SK-N-SH (cell line): ENCODE results near the gene MMP23B. TPM values are rescaled to one million over a fixed set of nuclear protein-coding genes. Genes with fewer than 3 reads are reported as not detected.

ENCODE experiments used
- CTCF ChIA-PET: fragments of 300-600, 350-600 bp; formaldehyde crosslinking; extraction: SDS; loops from one replicate; lab custom pipeline; 2021; lab: Yijun Ruan, JAX
- POLR2A ChIA-PET: fragments of 350-600 bp; sonication (Branson Sonifier 250); formaldehyde crosslinking; extraction: SDS; loops from one replicate; lab custom pipeline; 2020; ENCODE audit warnings: antibody characterized with exemption, inconsistent platforms; lab: Yijun Ruan, JAX
- DNase-seq: peaks from one replicate; pipeline ENCODE4 v3.0.0; 2012
- H2AFZ ChIP-seq: fragments of 200-600 bp; sonication (generic); 2 replicates; pipeline ENCODE4 v1.8.1; 2016; ENCODE audit warnings: antibody characterized with exemption, mild to moderate bottlenecking, low read depth
- H3F3A ChIP-seq: fragments of 200-600 bp; sonication (generic); replicated peaks from 2 replicates; pipeline ENCODE3; 2016; ENCODE audit warnings: antibody characterized with exemption, mild to moderate bottlenecking; ENCODE audit not compliant: insufficient read depth
- H3K27ac ChIP-seq, 2 experiments: fragments of 200-500 bp in 1 of 2; fragments of 200-600 bp in 1 of 2; sonication (Bioruptor generic) in 1 of 2; sonication (generic), shearing (Covaris generic) in 1 of 2; 2 replicates each; pipeline versions ENCODE4 v1.5.1 to v1.6.1; 2014 to 2016; ENCODE audit warnings: low read depth in 2 of 2, inconsistent platforms in 1 of 2, low read length in 1 of 2, mild to moderate bottlenecking in 1 of 2, mixed read lengths in 1 of 2
- H3K27me3 ChIP-seq: fragments of 200-600 bp; sonication (generic), shearing (Covaris generic); 2 replicates; pipeline ENCODE4 v1.6.1; 2016; ENCODE audit warnings: mixed run types; ENCODE audit not compliant: insufficient read depth
- H3K36me3 ChIP-seq, 2 experiments: fragments of 200-500 bp in 1 of 2; fragments of 200-600 bp in 1 of 2; sonication (Bioruptor generic) in 1 of 2; sonication (generic) in 1 of 2; replicated peaks in 1 of 2; 2 replicates each; pipeline versions ENCODE3 to v1.5.1; 2014 to 2016; ENCODE audit warnings: low read length in 1 of 2, mild to moderate bottlenecking in 1 of 2; ENCODE audit not compliant: insufficient read depth in 2 of 2, control insufficient read depth in 1 of 2
- H3K4me1 ChIP-seq, 2 experiments: fragments of 200-500 bp in 1 of 2; fragments of 200-600 bp in 1 of 2; sonication (Bioruptor generic) in 1 of 2; sonication (generic), shearing (Covaris generic) in 1 of 2; 2 replicates each; pipeline versions ENCODE4 v1.5.1 to v1.6.1; 2014 to 2016; ENCODE audit warnings: low read depth in 1 of 2, low read length in 1 of 2, mixed run types in 1 of 2; ENCODE audit not compliant: insufficient read depth in 2 of 2, control insufficient read depth in 1 of 2
- H3K4me2 ChIP-seq: fragments of 200-600 bp; sonication (generic), shearing (Covaris generic); 2 replicates; pipeline ENCODE4 v1.6.1; 2017; ENCODE audit warnings: mixed run types
- H3K4me3 ChIP-seq, 2 experiments: fragments of 200-500 bp in 1 of 2; fragments of 200-600 bp in 1 of 2; sonication (Bioruptor generic) in 1 of 2; sonication (generic), shearing (Covaris generic) in 1 of 2; 2 replicates each; pipeline versions ENCODE4 v1.5.1 to v1.8.1; 2014 to 2016; ENCODE audit warnings: low read depth in 2 of 2, inconsistent platforms in 1 of 2, low read length in 1 of 2, mild to moderate bottlenecking in 1 of 2, mixed read lengths in 1 of 2, moderate library complexity in 1 of 2
- H3K79me2 ChIP-seq: fragments of 200-600 bp; sonication (generic); 2 replicates; pipeline ENCODE4 v1.8.1; 2017; ENCODE audit warnings: mild to moderate bottlenecking; ENCODE audit not compliant: insufficient read depth
- H3K9ac ChIP-seq: fragments of 200-600 bp; sonication (generic); 2 replicates; pipeline ENCODE4 v1.6.1; 2017; ENCODE audit warnings: mixed run types
- H3K9me2 ChIP-seq: fragments of 200-600 bp; sonication (generic); 2 replicates; pipeline ENCODE4 v1.6.1; 2017; ENCODE audit warnings: mixed run types
- H3K9me3 ChIP-seq: fragments of 200-600 bp; sonication (generic); 2 replicates; pipeline ENCODE4 v1.6.1; 2017; ENCODE audit warnings: mixed run types, mild to moderate bottlenecking, moderate library complexity
- H4K20me1 ChIP-seq: fragments of 200-600 bp; sonication (generic); 2 replicates; pipeline ENCODE4 v1.6.1; 2017; ENCODE audit warnings: mild to moderate bottlenecking, mixed run types; ENCODE audit not compliant: insufficient read depth
- CTCF ChIP-seq: fragments of 200-600 bp; sonication (generic); IDR thresholded peaks from 2 replicates; pipeline ENCODE4 v1.6.1; 2017; ENCODE audit warnings: antibody characterized with exemption, mild to moderate bottlenecking, moderate library complexity
- ELF1 ChIP-seq: IDR thresholded peaks from 2 replicates; pipeline ENCODE4 v1.4.0; 2012
- EZH2phosphoT487 ChIP-seq: fragments of 200-600 bp; sonication (generic); IDR thresholded peaks from 2 replicates; pipeline ENCODE4 v1.6.1; 2017; ENCODE audit warnings: low read depth, mixed run types, mild to moderate bottlenecking, antibody characterized with exemption, moderate library complexity, borderline replicate concordance
- FOSL2 ChIP-seq: IDR thresholded peaks from 2 replicates; pipeline ENCODE4 v1.4.0; 2012; ENCODE audit warnings: low read depth, mild to moderate bottlenecking, moderate library complexity, borderline replicate concordance
- FOXJ3 ChIP-seq: sonication (generic); formaldehyde crosslinking; IDR thresholded peaks from 2 replicates; pipeline ENCODE4 v1.5.1; 2020; ENCODE audit warnings: mild to moderate bottlenecking, missing genetic modification reagents
- FOXM1 ChIP-seq: IDR thresholded peaks from 2 replicates; pipeline ENCODE4 v1.4.0; 2012; ENCODE audit warnings: low read depth, mild to moderate bottlenecking
- IRF3 ChIP-seq: fragments of 150-350 bp; IDR thresholded peaks from 2 replicates; pipeline ENCODE4 v1.6.1; 2016; ENCODE audit warnings: mild to moderate bottlenecking, low read depth, low read length
- MXI1 ChIP-seq: IDR thresholded peaks from 2 replicates; pipeline ENCODE4 v1.6.1; 2012; ENCODE audit warnings: mild to moderate bottlenecking, low read depth, low read length, improper control_type of control experiment
- NFIC ChIP-seq: IDR thresholded peaks from 2 replicates; pipeline ENCODE4 v1.4.0; 2012; ENCODE audit warnings: borderline replicate concordance
- POLR2AphosphoS5 ChIP-seq: IDR thresholded peaks from 2 replicates; pipeline ENCODE4 v1.6.1; 2012; ENCODE audit warnings: low read depth, low read length
- RCOR1 ChIP-seq: fragments of 150-350 bp; IDR thresholded peaks from 2 replicates; pipeline ENCODE4 v1.6.1; 2017; ENCODE audit warnings: antibody characterized with exemption, low read length
- RFX5 ChIP-seq: IDR thresholded peaks from 2 replicates; pipeline ENCODE4 v1.6.1; 2012; ENCODE audit warnings: mild to moderate bottlenecking, improper control_type of control experiment, low read length
- RXRA ChIP-seq: IDR thresholded peaks from 2 replicates; pipeline ENCODE4 v1.4.0; 2012; ENCODE audit warnings: low read depth, mild to moderate bottlenecking, borderline replicate concordance
- TAF1 ChIP-seq: IDR thresholded peaks from 2 replicates; pipeline ENCODE4 v1.6.1; 2012; ENCODE audit warnings: low read depth, mild to moderate bottlenecking, low read length, moderate library complexity, borderline replicate concordance
- TCF12 ChIP-seq: IDR thresholded peaks from 2 replicates; pipeline ENCODE4 v1.4.0; 2012
- YY1 ChIP-seq: IDR thresholded peaks from 2 replicates; pipeline ENCODE4 v1.4.0; 2012; ENCODE audit warnings: low read depth, mild to moderate bottlenecking
- WGBS: methylation state at CpG from one replicate; pipeline ENCODE4 v1.1.6; 2017; ENCODE audit warnings: low lambda C conversion rate; 5-methylcytosine and 5-hydroxymethylcytosine counted together
- polyA plus RNA-seq, 3 experiments: library from polyadenylated mRNA; depleted of rRNA; stranded (reverse); fragments of >200 nt; gene quantifications; 2 replicates each; pipeline ENCODE4 v1.2.3, GENCODE V29; 2012
- TF ChIP-seq, protein P1 (sequence below): IDR thresholded peaks from 2 replicates; pipeline ENCODE4 v1.6.1; 2012; ENCODE audit warnings: mild to moderate bottlenecking, low read depth, low read length, moderate library complexity
- TF ChIP-seq, protein P2 (sequence below): IDR thresholded peaks from 2 replicates; pipeline ENCODE4 v1.4.0; 2012; ENCODE audit warnings: low read depth, borderline replicate concordance

MMP23B gene
- polyA plus RNA-seq, 1 of the 3 experiments (the other 2 are of a cell fraction): 1.2 TPM

- no peaks in the 10 kb centered on the region for H4K20me1 ChIP-seq
- H3K4me3 ChIP-seq: no peak overlapping the region
- no peak overlapping the region for H3K27ac ChIP-seq
- no peaks in the 10 kb centered on the region for H3K9me3 ChIP-seq
- no peak overlapping the region for H3K9ac ChIP-seq
- CTCF ChIA-PET: no interaction called here
- peaks cover 0 to 5% of the 10 kb centered on the region in 2 experiments; a peak in 1 of 4 replicates for H3K4me1 ChIP-seq
- no peaks in the 10 kb centered on the region for H3F3A ChIP-seq
- no peak overlapping the region for H3K4me2 ChIP-seq
- DNase-seq: no peak
- no peak overlapping the region for H2AFZ ChIP-seq
- WGBS: 92% methylated on average over 13 of the region's 17 CpGs
- POLR2A ChIA-PET: no interaction called here
- H3K36me3 ChIP-seq: no peaks in the 10 kb centered on the region
- TF ChIP-seq, protein P1, sequence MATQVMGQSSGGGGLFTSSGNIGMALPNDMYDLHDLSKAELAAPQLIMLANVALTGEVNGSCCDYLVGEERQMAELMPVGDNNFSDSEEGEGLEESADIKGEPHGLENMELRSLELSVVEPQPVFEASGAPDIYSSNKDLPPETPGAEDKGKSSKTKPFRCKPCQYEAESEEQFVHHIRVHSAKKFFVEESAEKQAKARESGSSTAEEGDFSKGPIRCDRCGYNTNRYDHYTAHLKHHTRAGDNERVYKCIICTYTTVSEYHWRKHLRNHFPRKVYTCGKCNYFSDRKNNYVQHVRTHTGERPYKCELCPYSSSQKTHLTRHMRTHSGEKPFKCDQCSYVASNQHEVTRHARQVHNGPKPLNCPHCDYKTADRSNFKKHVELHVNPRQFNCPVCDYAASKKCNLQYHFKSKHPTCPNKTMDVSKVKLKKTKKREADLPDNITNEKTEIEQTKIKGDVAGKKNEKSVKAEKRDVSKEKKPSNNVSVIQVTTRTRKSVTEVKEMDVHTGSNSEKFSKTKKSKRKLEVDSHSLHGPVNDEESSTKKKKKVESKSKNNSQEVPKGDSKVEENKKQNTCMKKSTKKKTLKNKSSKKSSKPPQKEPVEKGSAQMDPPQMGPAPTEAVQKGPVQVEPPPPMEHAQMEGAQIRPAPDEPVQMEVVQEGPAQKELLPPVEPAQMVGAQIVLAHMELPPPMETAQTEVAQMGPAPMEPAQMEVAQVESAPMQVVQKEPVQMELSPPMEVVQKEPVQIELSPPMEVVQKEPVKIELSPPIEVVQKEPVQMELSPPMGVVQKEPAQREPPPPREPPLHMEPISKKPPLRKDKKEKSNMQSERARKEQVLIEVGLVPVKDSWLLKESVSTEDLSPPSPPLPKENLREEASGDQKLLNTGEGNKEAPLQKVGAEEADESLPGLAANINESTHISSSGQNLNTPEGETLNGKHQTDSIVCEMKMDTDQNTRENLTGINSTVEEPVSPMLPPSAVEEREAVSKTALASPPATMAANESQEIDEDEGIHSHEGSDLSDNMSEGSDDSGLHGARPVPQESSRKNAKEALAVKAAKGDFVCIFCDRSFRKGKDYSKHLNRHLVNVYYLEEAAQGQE: no peak
- TF ChIP-seq EZH2phosphoT487 (no peak), TCF12 (no peak), FOXJ3 (CRISPR knock-in tag) (no peak), ELF1 (no peak), RCOR1 (no peak)
- no peaks in the 10 kb centered on the region for H3K27me3 ChIP-seq
- H3K79me2 ChIP-seq: no peaks in the 10 kb centered on the region
- H3K9me2 ChIP-seq: no peaks in the 10 kb centered on the region
Observed at GRCh38 chr1:1605724-1606123, 26.2 kb upstream of the MMP23B start.

DNA sequence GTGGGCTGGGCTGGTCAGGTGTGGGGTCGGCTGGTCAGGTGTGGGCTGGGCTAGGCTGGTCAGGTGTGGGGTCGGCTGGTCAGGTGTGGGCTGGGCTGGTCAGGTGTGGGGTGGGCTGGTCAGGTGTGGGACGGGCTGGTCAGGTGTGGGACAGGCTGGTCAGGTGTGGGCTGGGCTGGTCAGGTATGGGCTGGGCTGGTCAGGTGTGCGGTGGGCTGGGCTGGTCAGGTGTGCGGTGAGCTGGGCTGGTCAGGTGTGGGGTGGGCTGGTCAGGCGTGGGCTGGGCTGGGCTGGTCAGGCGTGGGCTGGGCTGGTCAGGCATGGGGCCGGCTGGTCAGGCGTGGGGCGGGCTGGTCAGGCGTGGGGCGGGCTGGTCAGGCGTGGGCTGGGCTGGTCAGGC is 25.7 kb upstream of the MMP23B start:
- WGBS: 60% methylated on average over 2 of the region's 13 CpGs
- Histone ChIP-seq H2AFZ (no peak overlapping the region), H3K9me3 (no peaks in the 10 kb centered on the region), H3K4me1 (no peaks in the 10 kb centered on the region; a peak in 1 of 4 replicates), H3K4me3 (no peak overlapping the region), H3K27ac (no peak overlapping the region), H4K20me1 (no peaks in the 10 kb centered on the region), H3F3A (no peaks in the 10 kb centered on the region), H3K9me2 (no peaks in the 10 kb centered on the region), H3K27me3 (no peaks in the 10 kb centered on the region), H3K79me2 (no peaks in the 10 kb centered on the region), H3K4me2 (no peak overlapping the region), H3K36me3 (no peaks in the 10 kb centered on the region), H3K9ac (no peak overlapping the region)
- CTCF ChIA-PET: interaction anchor here (0.6 to 1.6 kb wide), 2 partner anchors 8 to 32 kb away, joined by 3 to 4 read pairs; no protein-coding TSS in a partner anchor
- DNase-seq: no peak
- TF ChIP-seq CTCF (no peak), POLR2AphosphoS5 (no peak), RXRA (no peak), FOSL2 (no peak), IRF3 (no peak), EZH2phosphoT487 (no peak), FOXM1 (no peak), NFIC (no peak), MXI1 (no peak), RFX5 (no peak), TAF1 (no peak), RCOR1 (no peak), YY1 (no peak)
- TF ChIP-seq, protein P2, sequence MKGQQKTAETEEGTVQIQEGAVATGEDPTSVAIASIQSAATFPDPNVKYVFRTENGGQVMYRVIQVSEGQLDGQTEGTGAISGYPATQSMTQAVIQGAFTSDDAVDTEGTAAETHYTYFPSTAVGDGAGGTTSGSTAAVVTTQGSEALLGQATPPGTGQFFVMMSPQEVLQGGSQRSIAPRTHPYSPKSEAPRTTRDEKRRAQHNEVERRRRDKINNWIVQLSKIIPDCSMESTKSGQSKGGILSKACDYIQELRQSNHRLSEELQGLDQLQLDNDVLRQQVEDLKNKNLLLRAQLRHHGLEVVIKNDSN: no peak
- POLR2A ChIA-PET: no interaction called here
